HPDE6-E6E7 (cell line): ENCODE measurements around the gene TRIM68.

Experiments used
- DNase-seq: peaks from one replicate; pipeline ENCODE4 v3.0.0; 2011; ENCODE audit warnings: missing footprints; ENCODE audit errors: extremely low spot score

Gene TRIM68

DNA sequence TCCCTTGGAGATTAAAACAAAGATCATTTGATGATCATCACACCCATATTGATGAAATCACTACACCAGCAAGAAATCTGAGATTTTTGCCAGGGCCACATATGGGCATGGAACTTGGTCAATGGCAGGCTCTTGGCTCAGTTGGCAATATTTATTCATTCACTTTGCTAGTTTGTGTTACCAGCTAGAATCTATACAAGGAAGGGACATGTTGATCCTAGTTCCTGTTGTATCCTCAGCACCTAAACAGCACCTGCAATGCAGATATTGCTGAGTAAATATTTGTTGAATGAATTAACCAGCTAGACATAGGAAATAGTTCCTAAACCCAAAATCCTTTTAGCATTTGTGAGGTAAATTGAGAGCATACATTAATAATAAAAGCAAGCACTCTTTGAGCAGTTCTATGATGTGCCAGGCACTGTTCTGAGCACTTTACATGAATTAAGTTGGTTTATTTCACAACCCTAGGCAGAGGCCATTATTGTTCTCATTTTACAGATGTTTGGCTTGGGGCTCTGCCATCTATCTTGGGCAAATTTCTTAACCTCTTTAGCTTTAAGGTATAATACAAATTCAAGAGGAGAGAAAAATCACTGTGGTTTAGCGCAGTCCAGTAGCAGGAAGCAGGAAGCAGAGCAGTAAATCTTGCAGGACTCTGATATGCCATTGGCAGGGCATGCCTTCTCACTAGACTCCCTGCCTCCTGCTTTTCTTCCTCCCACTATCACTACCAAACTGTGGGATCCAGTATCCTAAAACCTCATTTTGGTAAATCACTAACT is 1.6 kb downstream of the TRIM68 start:
- DNase-seq: no peak

DNA sequence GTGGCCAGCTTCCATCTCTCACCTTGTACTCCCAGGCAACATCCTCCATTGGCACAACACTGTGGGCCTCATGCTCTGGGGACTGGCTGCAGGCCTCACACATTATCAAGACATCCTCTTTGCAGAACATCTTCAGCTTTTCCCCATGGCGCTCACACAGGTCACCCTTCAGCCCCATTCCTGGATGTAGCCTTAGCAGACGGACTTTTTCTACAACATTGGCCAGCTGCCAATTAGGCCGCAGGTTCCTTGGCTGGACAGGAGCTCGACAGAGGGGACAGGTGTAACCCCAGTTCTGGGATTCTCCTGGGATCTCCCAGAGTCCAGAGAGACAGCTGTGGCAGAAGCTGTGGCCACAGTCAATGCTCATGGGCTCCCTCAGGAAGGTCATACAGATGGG is 3.0 kb downstream of the TRIM68 start:
- DNase-seq: no peak

DNA sequence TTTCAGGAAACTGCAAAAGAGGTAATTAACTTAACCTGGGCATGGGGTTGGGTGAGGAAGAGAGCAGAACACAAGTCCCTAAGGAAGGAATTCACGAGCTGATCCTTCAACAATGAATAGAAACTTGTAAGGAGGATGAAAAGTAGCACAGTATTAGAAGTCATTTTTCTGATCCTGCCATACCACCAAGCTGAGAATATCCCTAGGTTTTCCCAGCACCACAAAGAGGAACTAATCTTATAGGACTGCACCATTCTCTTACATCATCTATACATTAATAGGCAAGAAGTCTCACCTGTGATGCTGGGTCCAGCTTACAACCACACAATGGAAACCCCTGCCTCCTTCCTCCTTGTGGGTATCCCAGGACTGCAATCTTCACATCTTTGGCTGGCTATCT is 14.3 kb downstream of the TRIM68 start, which contains the start of gene OR52I1:
OR52I1 (plus strand) TSS at position 301 of the 400 bp plus-strand sequence; CDS start at position 301, 0 bp downstream.
- no peak for DNase-seq

DNA sequence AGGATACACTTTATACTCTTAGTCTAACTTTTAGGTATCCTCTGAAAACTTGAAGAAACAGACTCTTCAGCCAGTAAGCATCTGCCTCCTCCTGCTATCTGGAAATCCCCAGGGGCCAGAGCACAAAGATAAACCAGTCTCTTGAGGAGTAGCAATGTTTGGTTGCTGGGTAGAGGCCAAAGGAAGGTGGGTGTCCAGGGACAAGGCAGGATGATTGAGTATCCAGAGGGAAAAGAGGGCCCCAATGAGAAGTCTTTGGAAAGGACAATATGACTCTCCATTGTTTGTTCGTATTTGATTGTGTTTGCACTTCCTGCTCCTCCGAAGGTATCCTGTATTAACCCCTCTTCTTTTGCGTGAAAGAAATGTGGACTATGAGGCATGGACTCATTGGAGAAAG is 19.0 kb downstream of the TRIM68 start:
- no peak for DNase-seq

DNA sequence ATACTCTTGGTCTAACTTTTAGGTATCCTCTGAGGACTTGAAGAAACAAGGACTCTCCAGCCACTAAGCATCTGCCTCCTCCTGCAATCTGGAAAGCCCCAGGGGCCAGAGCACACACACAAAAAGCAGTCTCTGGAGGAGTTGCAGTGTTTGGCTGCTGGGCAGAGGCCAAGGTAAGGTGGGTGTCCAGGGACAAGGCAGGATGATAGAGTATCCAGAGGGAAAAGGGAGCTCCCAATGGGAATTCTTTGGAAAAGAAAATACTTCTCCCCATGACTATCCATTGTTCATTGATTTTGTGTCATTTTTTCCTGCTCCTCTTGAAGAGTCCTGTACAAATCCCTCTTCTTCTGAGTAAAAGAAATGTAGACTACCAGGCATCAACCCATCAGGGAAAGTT is 26.6 kb downstream of the TRIM68 start, which contains the start of gene OR52I2:
OR52I2 (plus strand) TSS at position 301 of the 400 bp plus-strand sequence.
- DNase-seq: no peak

DNA sequence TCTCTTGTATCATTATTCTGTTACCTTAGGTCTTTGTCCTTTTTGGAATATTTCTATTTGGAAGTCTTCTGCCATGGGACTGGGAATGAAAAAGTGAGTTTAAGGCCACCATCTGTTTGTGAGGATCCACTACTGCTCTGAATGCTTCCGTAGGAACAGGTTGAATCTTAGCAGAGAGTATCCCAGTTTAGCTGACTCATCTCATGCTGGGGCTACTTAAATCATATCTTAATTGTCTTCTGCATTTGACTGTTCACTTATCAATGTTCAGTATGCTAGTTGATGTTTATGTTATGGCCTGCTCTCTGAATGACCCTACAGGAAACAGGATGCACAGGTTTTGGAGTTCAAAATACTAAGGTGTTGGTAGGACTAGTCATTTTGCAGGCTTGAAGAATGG is 27.9 kb downstream of the TRIM68 start:
- DNase-seq: no peak

DNA sequence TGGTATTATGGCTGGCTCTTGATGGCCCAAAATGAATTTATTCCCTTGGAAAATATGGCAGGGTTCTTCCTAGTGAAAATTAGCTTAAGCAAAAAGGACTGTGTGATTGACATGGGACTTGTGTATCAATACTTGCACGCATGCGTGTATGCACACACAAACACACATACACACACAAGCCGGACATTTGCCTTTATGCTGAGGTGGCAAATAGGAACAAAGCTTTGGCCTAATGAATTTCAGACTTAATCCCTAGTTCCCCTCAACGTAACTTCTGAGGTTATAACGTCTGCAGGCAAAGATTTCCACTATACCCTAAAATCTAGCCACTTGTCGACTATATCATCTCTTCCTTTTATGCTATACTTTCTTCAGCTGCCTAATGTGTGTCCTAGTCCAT is 29.4 kb downstream of the TRIM68 start:
- no peak for DNase-seq

DNA sequence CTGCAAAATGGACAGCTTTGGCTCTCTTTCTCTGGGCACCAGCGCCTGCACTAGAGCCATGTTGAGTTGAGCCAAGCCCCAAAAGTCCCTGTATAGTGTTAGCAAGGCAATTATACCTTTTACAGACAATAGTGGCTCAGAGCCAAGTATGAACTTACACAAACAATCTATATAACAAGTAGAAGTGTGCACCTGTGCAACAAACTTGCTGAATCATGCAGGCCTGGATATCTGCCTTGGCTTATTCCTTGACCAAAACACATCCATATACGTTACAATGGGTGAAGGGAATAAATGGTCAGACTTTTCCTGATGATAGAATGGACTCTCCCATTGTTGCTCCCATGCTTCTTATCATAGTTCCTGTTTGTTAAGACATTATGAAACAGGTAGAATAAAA is 30.3 kb downstream of the TRIM68 start:
- DNase-seq: no peak

DNA sequence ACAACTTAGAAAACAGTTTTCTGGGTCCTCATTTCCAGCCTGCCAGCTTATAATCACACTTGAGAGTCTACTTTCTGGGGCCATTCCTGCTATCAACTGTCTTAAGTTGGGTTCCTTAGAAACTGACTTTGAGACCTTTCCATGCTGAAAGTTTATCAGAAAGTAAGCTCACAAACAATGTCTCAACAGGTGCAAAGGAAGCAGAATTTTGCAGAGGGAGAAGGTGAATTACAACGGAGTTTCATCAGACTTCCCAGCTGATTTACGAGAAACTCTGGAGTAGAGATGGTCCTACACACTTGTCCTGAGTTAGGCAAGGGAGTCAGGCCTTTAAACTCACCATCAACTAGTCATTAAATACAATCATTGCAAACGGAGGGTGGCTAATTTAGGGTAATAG is 31.2 kb downstream of the TRIM68 start:
- no peak for DNase-seq

DNA sequence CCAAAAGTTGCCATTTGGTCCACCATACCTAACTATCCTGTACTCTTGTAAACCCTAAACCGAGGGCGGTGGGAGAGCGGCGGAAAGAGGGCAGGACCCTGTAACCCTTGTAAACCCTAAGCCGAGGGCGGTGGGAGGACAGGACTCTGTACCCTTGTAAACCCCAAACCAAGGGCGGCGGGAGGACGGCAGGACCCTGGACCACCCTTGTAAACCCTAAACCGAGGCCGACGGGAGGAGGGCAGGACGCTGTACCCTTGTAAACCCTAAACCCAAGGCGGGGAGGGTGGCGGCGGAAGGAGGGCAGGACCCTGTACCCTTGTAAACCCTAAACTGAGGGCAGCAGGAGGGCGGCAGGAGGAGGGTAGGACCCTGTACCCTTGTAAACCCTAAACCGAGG is 39.0 kb downstream of the TRIM68 start:
- DNase-seq: no peak

DNA sequence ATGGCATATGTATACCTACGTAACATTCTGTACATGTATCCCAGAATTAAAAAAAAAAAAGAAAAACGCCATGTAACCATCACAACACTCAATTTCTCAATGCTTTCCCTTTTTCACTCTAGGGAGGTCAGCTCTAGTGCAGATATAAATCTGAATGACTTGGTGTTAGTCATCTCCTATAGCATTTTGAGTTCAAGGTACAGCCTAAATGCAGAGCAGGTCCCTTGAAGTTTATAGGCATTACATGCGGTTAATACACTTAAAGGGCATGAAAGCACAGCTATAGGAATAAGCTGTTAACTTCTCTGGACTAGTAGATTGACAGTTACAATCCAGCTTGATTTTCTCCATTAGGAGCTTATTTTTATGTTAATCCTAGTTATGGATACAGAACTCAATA is 42.7 kb downstream of the TRIM68 start:
- DNase-seq: no peak

DNA sequence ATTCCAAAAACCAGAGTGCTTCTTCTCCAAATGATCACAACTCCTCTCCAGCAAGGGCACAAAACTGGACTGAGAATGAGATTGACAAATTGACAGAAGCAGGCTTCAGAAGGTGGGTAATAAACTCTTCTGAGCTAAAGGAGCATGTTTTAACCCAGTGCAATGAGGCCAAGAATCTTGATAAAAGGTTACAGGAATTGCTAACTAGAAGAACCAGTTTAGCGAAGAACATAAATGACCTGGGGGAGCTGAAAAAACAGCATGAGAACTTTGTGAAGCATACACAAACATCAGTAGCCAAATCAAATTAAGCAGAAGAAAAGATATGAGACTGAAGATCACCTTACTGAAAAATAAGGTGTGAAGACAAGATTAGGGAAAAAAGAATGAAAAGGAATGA is 47.6 kb downstream of the TRIM68 start:
- DNase-seq: no peak

DNA sequence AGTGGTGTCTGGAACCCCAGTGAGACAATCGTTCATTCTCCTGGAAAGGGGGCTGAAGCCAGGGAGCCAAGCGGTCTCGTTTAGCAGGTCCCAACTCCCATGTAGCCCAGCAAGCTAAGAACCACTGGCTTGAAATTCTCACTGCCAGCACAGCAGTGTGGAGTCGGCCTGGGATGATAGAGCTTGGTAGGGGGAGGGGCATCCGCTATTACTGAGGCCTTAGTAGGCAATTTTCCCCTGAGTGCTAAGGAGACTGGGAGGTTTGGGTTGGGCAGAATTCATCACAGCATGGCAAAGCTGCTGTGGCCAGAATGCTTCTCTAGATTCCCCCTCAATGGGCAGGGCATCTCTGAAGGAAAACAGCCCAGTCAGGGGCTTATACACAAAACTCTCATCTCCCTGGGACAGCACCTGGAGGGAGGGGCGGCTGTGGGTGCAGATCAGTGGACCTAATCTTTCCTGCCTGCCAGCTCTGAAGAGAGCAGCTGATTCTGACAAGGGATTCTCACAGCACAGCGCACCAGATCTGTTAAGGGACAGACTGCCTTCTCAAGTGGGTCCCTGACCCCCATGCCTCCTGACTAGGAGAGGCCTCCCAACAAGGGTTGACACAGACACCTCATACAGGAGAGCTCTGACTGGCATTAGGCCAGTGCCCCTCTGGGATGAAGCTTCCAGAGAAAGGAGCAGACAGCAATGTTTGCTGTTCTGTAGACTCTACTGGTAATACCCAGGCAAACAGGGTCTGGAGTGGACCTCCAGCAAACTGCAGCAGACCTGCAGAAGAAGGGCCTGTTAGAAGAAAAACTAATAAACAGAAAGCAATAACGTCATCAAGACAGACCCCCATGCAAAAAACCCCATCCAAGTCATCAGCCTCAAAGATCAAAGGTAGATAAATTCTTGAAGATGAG is 48.2 kb downstream of the TRIM68 start:
- DNase-seq: no peak

DNA sequence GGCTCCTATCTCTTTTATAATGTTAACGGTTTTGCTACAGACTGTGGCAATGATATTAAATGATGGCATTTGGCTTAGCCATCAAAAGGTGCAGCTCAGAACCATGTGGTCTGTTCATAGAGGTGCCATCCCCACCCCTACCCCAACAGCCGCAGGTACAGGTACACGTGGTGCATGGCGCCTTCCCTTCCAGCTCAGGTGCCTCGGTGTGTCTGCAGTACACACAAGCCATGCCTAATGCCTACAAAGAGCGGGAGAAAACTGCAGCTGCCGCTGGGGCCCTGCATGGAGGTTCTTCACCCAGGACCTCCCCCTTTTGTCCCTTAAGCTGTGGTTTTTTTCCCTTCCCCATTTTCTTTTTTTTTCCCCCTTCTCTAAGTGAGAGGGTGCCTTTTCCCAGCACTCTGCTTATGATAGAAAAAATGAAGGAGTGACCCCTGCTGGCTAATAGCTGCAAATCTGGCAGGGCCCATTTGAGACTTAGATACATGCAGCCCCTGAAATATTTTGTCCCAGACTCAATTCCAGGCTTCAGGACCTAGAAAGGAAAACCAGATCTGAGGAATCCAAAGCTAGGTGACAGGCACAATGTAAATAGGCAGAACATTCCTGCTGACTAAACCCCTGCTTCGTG is 56.6 kb downstream of the TRIM68 start:
- DNase-seq: no peak
